GM12878 (cell line): ENCODE data around the gene LRP1B. TPM values are rescaled to one million over a fixed set of nuclear protein-coding genes. Genes with fewer than 3 reads are reported as not detected.

Experiments
- ETV6 ChIP-seq, 2 experiments: fragments of 450-650 bp in 1 of 2; IDR thresholded peaks in 1 of 2; conservative IDR thresholded peaks in 1 of 2; 2 replicates each; pipeline ENCODE4 v1.6.1; 2014; ENCODE audit warnings: antibody characterized with exemption in 1 of 2, borderline replicate concordance in 1 of 2, low read depth in 1 of 2, mild to moderate bottlenecking in 1 of 2, moderate library complexity in 1 of 2
- GATAD2B ChIP-seq: fragments of 450-650 bp; conservative IDR thresholded peaks from 2 replicates; pipeline ENCODE4 v1.6.1; 2017; ENCODE audit warnings: low read depth, mild to moderate bottlenecking, moderate library complexity
- HSF1 ChIP-seq: fragments of 150-350 bp; IDR thresholded peaks from 2 replicates; pipeline ENCODE4 v1.6.1; 2014; ENCODE audit warnings: mild to moderate bottlenecking, low read depth, low read length
- IKZF1 ChIP-seq: fragments of 450-650 bp; conservative IDR thresholded peaks from 2 replicates; pipeline ENCODE4 v1.6.1; 2017; ENCODE audit warnings: antibody characterized with exemption, mild to moderate bottlenecking
- IKZF2 ChIP-seq, 2 experiments: fragments of 450-650 bp; IDR thresholded peaks; 2 replicates each; pipeline ENCODE4 v1.6.1; 2017; ENCODE audit warnings: mild to moderate bottlenecking in 2 of 2, moderate library complexity in 2 of 2
- JUND ChIP-seq: IDR thresholded peaks from 2 replicates; pipeline ENCODE4 v1.6.1; 2012; ENCODE audit warnings: low read depth, mild to moderate bottlenecking, low read length, improper control_type of control experiment, moderate library complexity
- MEF2A ChIP-seq: IDR thresholded peaks from 2 replicates; pipeline ENCODE4 v1.6.1; 2011; ENCODE audit warnings: low read depth, mild to moderate bottlenecking, low read length, moderate library complexity; ENCODE audit not compliant: insufficient read depth
- MTA2 ChIP-seq: fragments of 450-650 bp; IDR thresholded peaks from 2 replicates; pipeline ENCODE4 v1.6.1; 2016; ENCODE audit warnings: low read depth, mild to moderate bottlenecking, moderate library complexity
- MYC ChIP-seq: IDR thresholded peaks from 2 replicates; pipeline ENCODE4 v1.6.1; 2011; ENCODE audit warnings: mild to moderate bottlenecking, low read length, moderate library complexity, inconsistent platforms; ENCODE audit not compliant: insufficient read depth, insufficient replicate concordance, insufficient read length, severe bottlenecking
- NR2F1 ChIP-seq: fragments of 450-650 bp; conservative IDR thresholded peaks from 2 replicates; pipeline ENCODE4 v1.6.1; 2017; ENCODE audit warnings: mild to moderate bottlenecking
- PAX8 ChIP-seq: fragments of 450-650 bp; IDR thresholded peaks from 2 replicates; pipeline ENCODE4 v1.6.1; 2017; ENCODE audit warnings: mild to moderate bottlenecking, moderate library complexity
- RAD51 ChIP-seq: fragments of 450-650 bp; IDR thresholded peaks from 2 replicates; pipeline ENCODE4 v1.6.1; 2016; ENCODE audit warnings: moderate library complexity, mild to moderate bottlenecking, inconsistent platforms
- SRF ChIP-seq, 2 experiments: IDR thresholded peaks; 2 replicates each; pipeline ENCODE4 v1.6.1; 2011; ENCODE audit warnings: low read depth in 2 of 2, low read length in 2 of 2, mild to moderate bottlenecking in 1 of 2, moderate library complexity in 1 of 2
- YY1 ChIP-seq: IDR thresholded peaks from 2 replicates; pipeline ENCODE4 v1.6.1; 2011; ENCODE audit warnings: low read depth, mild to moderate bottlenecking, low read length
- ZNF622 ChIP-seq: fragments of 450-650 bp; IDR thresholded peaks from 2 replicates; pipeline ENCODE4 v1.6.1; 2017; ENCODE audit warnings: mild to moderate bottlenecking, inconsistent platforms
- polyA plus RNA-seq, 11 experiments: library from polyadenylated mRNA; depleted of rRNA in 4 of 11; unstranded in 6 of 11; stranded (reverse) in 5 of 11; fragments of >200 nt; fragmentation: Nextera tagmentation in 4 of 11; fragmentation: Illumina TruSeq in 1 of 11; extraction: Ambion mirVana in 4 of 11; extraction: Trizol in 1 of 11; gene quantifications; 1 replicate in 1 of 11; 2 replicates in 10 of 11; pipeline versions ENCODE4 v1.2.1 to v1.2.3, GENCODE V29; 2011 to 2016; ENCODE audit warnings: inconsistent platforms in 2 of 11, missing spikeins in 2 of 11, low read depth in 1 of 11
- total RNA-seq, 4 experiments: library from RNA; depleted of rRNA in 3 of 4; stranded (reverse); fragments of >200 nt in 3 of 4; fragmentation: Illumina TruSeq in 1 of 4; extraction: Trizol in 1 of 4; gene quantifications; 2 replicates each; pipeline versions ENCODE4 v1.2.1 to v1.2.3, GENCODE V29; 2013 to 2021
- TF ChIP-seq, protein P1 (sequence below), 3 experiments: IDR thresholded peaks in 2 of 3; conservative IDR thresholded peaks in 1 of 3; 2 replicates each; pipeline ENCODE4 v1.5.1; 2011; ENCODE audit warnings: low read depth in 3 of 3, low read length in 3 of 3, mild to moderate bottlenecking in 3 of 3, control low read depth in 2 of 3, moderate library complexity in 2 of 3, inconsistent platforms in 1 of 3, mixed read lengths in 1 of 3; ENCODE audit not compliant: control insufficient read depth in 2 of 3, insufficient read depth in 1 of 3; ENCODE audit errors: extremely low read depth in 1 of 3

LRP1B gene
- total and polyA plus RNA-seq, 10 of the 15 experiments (the other 5 are each of a cell fraction or from before 2014, with no cell fraction given): under 0.01 to 0.06 (median 0.03) TPM; not detected in 5

- TF ChIP-seq MYC (no peak), ZNF622 (no peak), IKZF2 (IDR thresholded peaks at IDR 0.05) (no peak), IKZF1 (no peak), JUND (no peak), MEF2A (peak; percentile 96), PAX8 (no peak), GATAD2B (no peak), HSF1 (no peak), NR2F1 (no peak), YY1 (no peak), SRF (IDR thresholded peaks at IDR 0.05; ENCODE audit: low read depth in 2 of 2, low read length in 2 of 2) (no peak), MTA2 (no peak), ETV6 (conservative IDR thresholded peaks at IDR 0.05 in 1 of 2, IDR thresholded peaks at IDR 0.05 in 1 of 2; ENCODE audit: borderline replicate concordance in 1 of 2, low read depth in 1 of 2) (peak in 1 of 2 experiments; percentile 15; a peak in 1 of 4 replicates), RAD51 (no peak)
- TF ChIP-seq, protein P1, sequence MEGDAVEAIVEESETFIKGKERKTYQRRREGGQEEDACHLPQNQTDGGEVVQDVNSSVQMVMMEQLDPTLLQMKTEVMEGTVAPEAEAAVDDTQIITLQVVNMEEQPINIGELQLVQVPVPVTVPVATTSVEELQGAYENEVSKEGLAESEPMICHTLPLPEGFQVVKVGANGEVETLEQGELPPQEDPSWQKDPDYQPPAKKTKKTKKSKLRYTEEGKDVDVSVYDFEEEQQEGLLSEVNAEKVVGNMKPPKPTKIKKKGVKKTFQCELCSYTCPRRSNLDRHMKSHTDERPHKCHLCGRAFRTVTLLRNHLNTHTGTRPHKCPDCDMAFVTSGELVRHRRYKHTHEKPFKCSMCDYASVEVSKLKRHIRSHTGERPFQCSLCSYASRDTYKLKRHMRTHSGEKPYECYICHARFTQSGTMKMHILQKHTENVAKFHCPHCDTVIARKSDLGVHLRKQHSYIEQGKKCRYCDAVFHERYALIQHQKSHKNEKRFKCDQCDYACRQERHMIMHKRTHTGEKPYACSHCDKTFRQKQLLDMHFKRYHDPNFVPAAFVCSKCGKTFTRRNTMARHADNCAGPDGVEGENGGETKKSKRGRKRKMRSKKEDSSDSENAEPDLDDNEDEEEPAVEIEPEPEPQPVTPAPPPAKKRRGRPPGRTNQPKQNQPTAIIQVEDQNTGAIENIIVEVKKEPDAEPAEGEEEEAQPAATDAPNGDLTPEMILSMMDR (IDR thresholded peaks at IDR 0.05 in 2 of 3, conservative IDR thresholded peaks at IDR 0.05 in 1 of 3; ENCODE audit: control insufficient read depth in 2 of 3, extremely low read depth in 1 of 3, insufficient read depth in 1 of 3, low read depth in 3 of 3, low read length in 3 of 3): no peak
Measured at GRCh38 chr2:141528990-141529389, 601.8 kb downstream of the LRP1B start (continued).
